Smooth muscle cell (in vitro differentiated cells): Measurements from ENCODE around the gene QSOX2. TPM values are rescaled to one million over a fixed set of nuclear protein-coding genes. Genes with fewer than 3 reads are reported as not detected.

Experiments used
- DNase-seq: peaks from one replicate; lab custom pipeline; 2025; ENCODE audit not compliant: unreplicated experiment; lab: John Stamatoyannopoulos, UW
- H2AFZ ChIP-seq: fragments of 200-600 bp; sonication (generic); 2 replicates; pipeline ENCODE4 v1.6.0; 2016; ENCODE audit warnings: antibody characterized with exemption, low read depth, mild to moderate bottlenecking
- H3F3A ChIP-seq: fragments of 200-600 bp; sonication (generic); 2 replicates; pipeline ENCODE4 v1.6.0; 2017; ENCODE audit warnings: antibody characterized with exemption, low read depth
- H3K27ac ChIP-seq: fragments of 200-600 bp; sonication (generic); 2 replicates; pipeline ENCODE4 v1.5.1; 2016; ENCODE audit warnings: low read depth, mild to moderate bottlenecking
- H3K27me3 ChIP-seq: fragments of 200-600 bp; sonication (generic); 2 replicates; pipeline ENCODE4 v1.6.1; 2016; ENCODE audit warnings: low read depth, mild to moderate bottlenecking
- H3K36me3 ChIP-seq: fragments of 200-600 bp; sonication (generic); 2 replicates; pipeline ENCODE4 v1.5.1; 2016; ENCODE audit warnings: low read depth
- H3K4me1 ChIP-seq: fragments of 200-600 bp; sonication (generic); 2 replicates; pipeline ENCODE4 v1.5.1; 2016; ENCODE audit warnings: low read depth
- H3K4me2 ChIP-seq: fragments of 200-600 bp; sonication (generic); 2 replicates; pipeline ENCODE4 v1.6.0; 2016; ENCODE audit warnings: mild to moderate bottlenecking
- H3K4me3 ChIP-seq: fragments of 200-600 bp; sonication (generic); 2 replicates; pipeline ENCODE4 v1.5.1; 2016; ENCODE audit warnings: mild to moderate bottlenecking
- H3K79me2 ChIP-seq: fragments of 200-600 bp; sonication (generic); 2 replicates; pipeline ENCODE4 v1.6.0; 2016; ENCODE audit warnings: low read depth, mild to moderate bottlenecking
- H3K9ac ChIP-seq: fragments of 200-600 bp; sonication (generic); 2 replicates; pipeline ENCODE4 v1.6.0; 2016; ENCODE audit warnings: low read depth
- H3K9me3 ChIP-seq: fragments of 200-600 bp; sonication (generic); replicated peaks from 2 replicates; pipeline ENCODE4 v1.5.1; 2016; ENCODE audit warnings: low read depth
- H4K20me1 ChIP-seq: fragments of 200-600 bp; sonication (generic); 2 replicates; pipeline ENCODE4 v1.6.0; 2016; ENCODE audit warnings: low read depth
- WGBS: methylation state at CpG from one replicate; pipeline ENCODE4 v1.1.7; 2016; ENCODE audit warnings: low lambda C conversion rate; 5-methylcytosine and 5-hydroxymethylcytosine counted together
- polyA plus RNA-seq: library from polyadenylated mRNA; unstranded; fragments of >200 nt; fragmentation: Nextera tagmentation; extraction: Ambion mirVana; gene quantifications from 2 replicates; pipeline ENCODE4 v1.2.1, GENCODE V29; 2016
- total RNA-seq: library from RNA; depleted of rRNA; stranded (reverse); fragments of >200 nt; gene quantifications from 2 replicates; pipeline ENCODE4 v1.2.3, GENCODE V29; 2014
- TF ChIP-seq, protein P1 (sequence below): fragments of 200-600 bp; sonication (generic); IDR thresholded peaks from 2 replicates; pipeline ENCODE4 v1.5.1; 2017; ENCODE audit warnings: borderline replicate concordance, mild to moderate bottlenecking, antibody characterized with exemption; ENCODE audit not compliant: insufficient read depth, poor library complexity, severe bottlenecking

The QSOX2 gene
- total and polyA plus RNA-seq, 2 experiments from 2014 or later: 1.9 to 8.7 TPM

DNA sequence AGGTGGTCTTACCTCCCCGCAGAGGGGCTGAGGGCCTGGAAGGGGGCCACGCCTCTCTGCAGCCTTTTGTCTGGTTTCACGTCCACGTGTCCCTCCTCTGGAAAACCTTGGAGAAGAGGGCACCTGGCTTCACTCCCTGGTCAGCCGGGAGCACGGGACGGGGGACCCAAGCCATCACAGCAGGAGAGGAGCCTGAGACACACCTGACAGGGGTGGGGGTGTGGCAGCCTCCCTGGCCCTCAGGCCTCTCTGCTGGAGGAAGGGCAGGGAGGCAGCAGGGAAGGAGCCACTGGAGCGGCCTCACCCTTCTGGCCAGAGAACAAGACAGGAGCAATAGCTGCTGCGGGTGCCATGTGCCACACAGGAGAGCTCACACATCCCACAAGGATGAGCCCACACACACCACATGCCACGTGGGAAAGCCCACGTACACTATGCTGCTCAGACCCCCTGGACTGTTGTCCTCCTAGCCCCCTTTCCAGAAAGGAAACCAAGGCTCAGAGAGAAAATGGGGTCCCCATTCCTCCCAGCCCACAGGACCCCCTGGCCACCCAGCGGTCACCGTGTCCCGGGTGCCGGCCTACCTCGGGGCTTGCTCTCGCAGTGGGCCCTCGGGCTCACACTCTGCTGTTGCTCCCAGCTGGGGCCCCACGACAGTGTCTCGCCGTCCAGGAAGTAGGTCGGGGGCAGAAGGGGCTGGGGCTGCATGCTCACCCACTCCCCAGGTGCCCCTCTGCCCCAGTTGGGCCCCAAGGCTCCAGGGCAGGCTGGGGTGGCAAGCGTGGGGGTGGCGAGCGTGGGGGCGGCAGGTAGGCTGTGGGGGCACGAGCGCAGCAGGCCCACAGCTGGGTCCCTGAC lies 40.1 kb upstream of the QSOX2 start:
- no peaks in the 10 kb centered on the region for H3F3A ChIP-seq
- no peak for DNase-seq
- H2AFZ ChIP-seq: no peak overlapping the region
- H3K36me3 ChIP-seq: no peaks in the 10 kb centered on the region
- H3K9ac ChIP-seq: no peak overlapping the region
- H3K9me3 ChIP-seq: no peaks in the 10 kb centered on the region
- no peak overlapping the region for H3K4me3 ChIP-seq
- H3K79me2 ChIP-seq: no peaks in the 10 kb centered on the region
- 89% methylated on average over 24 of the region's 28 CpGs for WGBS
- H3K27ac ChIP-seq: no peak overlapping the region
- TF ChIP-seq, protein P1, sequence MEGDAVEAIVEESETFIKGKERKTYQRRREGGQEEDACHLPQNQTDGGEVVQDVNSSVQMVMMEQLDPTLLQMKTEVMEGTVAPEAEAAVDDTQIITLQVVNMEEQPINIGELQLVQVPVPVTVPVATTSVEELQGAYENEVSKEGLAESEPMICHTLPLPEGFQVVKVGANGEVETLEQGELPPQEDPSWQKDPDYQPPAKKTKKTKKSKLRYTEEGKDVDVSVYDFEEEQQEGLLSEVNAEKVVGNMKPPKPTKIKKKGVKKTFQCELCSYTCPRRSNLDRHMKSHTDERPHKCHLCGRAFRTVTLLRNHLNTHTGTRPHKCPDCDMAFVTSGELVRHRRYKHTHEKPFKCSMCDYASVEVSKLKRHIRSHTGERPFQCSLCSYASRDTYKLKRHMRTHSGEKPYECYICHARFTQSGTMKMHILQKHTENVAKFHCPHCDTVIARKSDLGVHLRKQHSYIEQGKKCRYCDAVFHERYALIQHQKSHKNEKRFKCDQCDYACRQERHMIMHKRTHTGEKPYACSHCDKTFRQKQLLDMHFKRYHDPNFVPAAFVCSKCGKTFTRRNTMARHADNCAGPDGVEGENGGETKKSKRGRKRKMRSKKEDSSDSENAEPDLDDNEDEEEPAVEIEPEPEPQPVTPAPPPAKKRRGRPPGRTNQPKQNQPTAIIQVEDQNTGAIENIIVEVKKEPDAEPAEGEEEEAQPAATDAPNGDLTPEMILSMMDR: no peak
- H4K20me1 ChIP-seq: no peaks in the 10 kb centered on the region
- no peak overlapping the region for H3K4me2 ChIP-seq
- no peaks in the 10 kb centered on the region for H3K27me3 ChIP-seq
- peaks cover 3% of the 10 kb centered on the region for H3K4me1 ChIP-seq

GRCh38 chr9:136284951-136285350 lies 39.3 kb upstream of the QSOX2 start:
- H3K27me3 ChIP-seq: no peaks in the 10 kb centered on the region
- H3K4me1 ChIP-seq: peaks cover 3% of the 10 kb centered on the region
- H3K4me3 ChIP-seq: no peak overlapping the region
- H3K36me3 ChIP-seq: no peaks in the 10 kb centered on the region
- no peaks in the 10 kb centered on the region for H4K20me1 ChIP-seq
- TF ChIP-seq, protein P1: no peak
- H3K4me2 ChIP-seq: no peak overlapping the region
- no peak for DNase-seq
- H3K9ac ChIP-seq: no peak overlapping the region
- 88% methylated on average over 18 of the region's 19 CpGs for WGBS
- H3K9me3 ChIP-seq: no peaks in the 10 kb centered on the region
- H3F3A ChIP-seq: no peaks in the 10 kb centered on the region
- H3K79me2 ChIP-seq: no peaks in the 10 kb centered on the region
- H3K27ac ChIP-seq: no peak overlapping the region
- no peak overlapping the region for H2AFZ ChIP-seq

GRCh38 chr9:136284311-136284710 lies 38.7 kb upstream of the QSOX2 start:
- DNase-seq: no peak

More at GRCh38 chr9:136284311-136284710, 38.7 kb upstream of the QSOX2 start:
- no peaks in the 10 kb centered on the region for H4K20me1 ChIP-seq
- H3K9ac ChIP-seq: no peak overlapping the region
- no peak overlapping the region for H3K4me3 ChIP-seq
- H3K27me3 ChIP-seq: no peaks in the 10 kb centered on the region
- no peak overlapping the region for H2AFZ ChIP-seq
- H3K4me2 ChIP-seq: no peak overlapping the region
- H3F3A ChIP-seq: no peaks in the 10 kb centered on the region
- peaks cover 3% of the 10 kb centered on the region for H3K4me1 ChIP-seq
- H3K9me3 ChIP-seq: no peaks in the 10 kb centered on the region
- 75% methylated on average over 22 of the region's 22 CpGs for WGBS
- H3K27ac ChIP-seq: no peak overlapping the region
- no peaks in the 10 kb centered on the region for H3K79me2 ChIP-seq
- TF ChIP-seq, protein P1: no peak
- no peaks in the 10 kb centered on the region for H3K36me3 ChIP-seq
